Ovary (tissue), 3 donors: ENCODE measurements around the gene SAMD10.

Source experiments
- CTCF ChIP-seq, 3 donors: fragments of 450-650 bp in 2 of 3; fragments of 200-600 bp in 1 of 3; IDR thresholded peaks; one replicate each; pipeline versions ENCODE4 v1.5.1 to v1.8.0; 2016 to 2022; ENCODE audit warnings: antibody characterized with exemption in 3 of 3, mild to moderate bottlenecking in 1 of 3
- POLR2A ChIP-seq: fragments of 450-650 bp; IDR thresholded peaks from one replicate; pipeline ENCODE4 v1.6.1; 2017; ENCODE audit warnings: antibody characterized with exemption, mild to moderate bottlenecking, moderate library complexity
- donor health status: DM: no; HTN: no; CAD: no.

DNA sequence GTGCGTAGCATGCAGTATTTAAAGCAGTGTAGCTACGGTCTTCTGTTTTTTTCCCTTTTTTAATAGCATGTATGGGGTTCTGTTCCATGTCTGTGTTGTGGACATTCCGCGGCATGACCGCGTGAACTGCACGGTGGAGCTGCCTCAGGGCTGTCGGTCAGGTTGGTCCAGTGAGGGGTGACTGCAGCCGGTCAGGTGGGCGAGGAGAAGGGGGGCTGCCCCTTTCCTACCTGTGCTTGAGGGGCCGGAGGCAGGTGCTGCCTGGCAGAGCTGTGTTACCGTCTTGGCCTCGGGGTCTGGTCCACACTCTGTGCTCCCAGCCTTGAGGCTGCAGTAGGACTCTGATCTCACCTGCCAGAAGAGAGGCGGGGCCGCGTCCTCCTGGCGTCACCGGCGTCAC lies 47.7 kb downstream of the SAMD10 start:
- no peak for TF ChIP-seq POLR2A
- TF ChIP-seq CTCF (IDR thresholded peaks at IDR 0.05) = no peak
